Spleen (tissue), 11 donors: ENCODE results near the gene UBE2E2. TPM values are rescaled to one million over a fixed set of nuclear protein-coding genes. Genes with fewer than 3 reads are reported as not detected.

ENCODE experiments used
- DNase-seq: peaks from one replicate; pipeline ENCODE4 v3.0.0-alpha.2; 2020
- H3K27ac ChIP-seq, 8 donors: fragments of 200-600 bp; sonication (generic) in 7 of 8; 1 replicate in 4 of 8; 2 replicates in 4 of 8; pipeline versions ENCODE4 v1.5.0 to v1.8.0; 2016 to 2021; ENCODE audit warnings: inconsistent platforms in 4 of 8, mild to moderate bottlenecking in 4 of 8, moderate library complexity in 1 of 8
- H3K27me3 ChIP-seq, 7 donors: fragments of 200-600 bp; sonication (generic) in 6 of 7; replicated peaks in 1 of 7; 1 replicate in 4 of 7; 2 replicates in 3 of 7; pipeline versions ENCODE4 v1.5.0 to v1.8.0; 2016 to 2021; ENCODE audit warnings: inconsistent platforms in 3 of 7, mild to moderate bottlenecking in 1 of 7
- H3K36me3 ChIP-seq, 6 donors: fragments of 200-600 bp; sonication (generic) in 5 of 6; 1 replicate in 4 of 6; 2 replicates in 2 of 6; pipeline versions ENCODE4 v1.5.0 to v1.8.0; 2016 to 2021; ENCODE audit warnings: inconsistent platforms in 2 of 6
- H3K4me1 ChIP-seq, 6 donors: fragments of 200-600 bp; sonication (generic) in 5 of 6; 1 replicate in 3 of 6; 2 replicates in 3 of 6; pipeline versions ENCODE4 v1.5.0 to v1.8.0; 2016 to 2021; ENCODE audit warnings: inconsistent platforms in 3 of 6
- H3K4me3 ChIP-seq, 8 donors: fragments of 200-600 bp; sonication (generic) in 7 of 8; 1 replicate in 4 of 8; 2 replicates in 4 of 8; pipeline versions ENCODE4 v1.5.0 to v1.8.0; 2016 to 2021; ENCODE audit warnings: inconsistent platforms in 4 of 8, mild to moderate bottlenecking in 4 of 8, moderate library complexity in 2 of 8
- H3K9me3 ChIP-seq, 8 donors: fragments of 200-600 bp; sonication (generic) in 7 of 8; 1 replicate in 4 of 8; 2 replicates in 4 of 8; pipeline versions ENCODE4 v1.5.0 to v1.8.0; 2016 to 2021; ENCODE audit warnings: inconsistent platforms in 4 of 8
- POLR2A ChIP-seq, 3 donors: fragments of 450-650 bp; IDR thresholded peaks; one replicate each; pipeline ENCODE4 v1.5.1; 2017; ENCODE audit warnings: antibody characterized with exemption in 3 of 3, mild to moderate bottlenecking in 1 of 3
- POLR2AphosphoS5 ChIP-seq, 3 donors: sonication (generic); formaldehyde crosslinking; IDR thresholded peaks; one replicate each; pipeline ENCODE4 v1.5.1; 2017; ENCODE audit warnings: antibody characterized with exemption in 3 of 3
- WGBS, 5 donors: extraction: QIAGEN DNeasy Blood & Tissue Kit in 3 of 5; methylation state at CpG; one replicate each; pipeline versions ENCODE4 v1.1.5 to v1.1.7; 2013 to 2018; 5-methylcytosine and 5-hydroxymethylcytosine counted together
- intact Hi-C: fragments of 100-400 bp; cut with DNase I; formaldehyde crosslinking; loops from one replicate; pipeline ENCODE4 v1.15.0; 2023; ENCODE audit warnings: low total_unique reads
- polyA plus RNA-seq, 3 donors: library from polyadenylated mRNA; stranded (reverse); fragments of 200-250 nt; gene quantifications; one replicate each; pipeline ENCODE4 v1.2.1, GENCODE V29; 2013
- total RNA-seq, 7 donors: library from RNA; depleted of rRNA in 3 of 7; stranded (reverse); fragments of >200 nt in 3 of 7; fragmentation: NEBNext Ultra II Directional in 4 of 7; extraction: Animal tissue kit (Norgen Biotek cat#: 25700) in 4 of 7; gene quantifications; one replicate each; pipeline versions ENCODE4 v1.1.0 to v1.2.1, GENCODE V29; 2016 to 2021
- TF ChIP-seq, protein P1 (sequence below), 11 experiments: fragments of 200-600 bp in 7 of 11; fragments of 450-650 bp in 4 of 11; sonication (generic) in 4 of 11; IDR thresholded peaks in 8 of 11; conservative IDR thresholded peaks in 3 of 11; 1 replicate in 7 of 11; 2 replicates in 4 of 11; pipeline versions ENCODE4 v1.4.0 to v1.8.0; 2016 to 2021; ENCODE audit warnings: antibody characterized with exemption in 11 of 11, inconsistent platforms in 4 of 11, mild to moderate bottlenecking in 1 of 11
- donor health status: healthy with polysubstance abuse.
- donor health status: DM: no; HTN: no; CAD: no; lungs with moderate emphysema.
- donor health status: DM: no; HTN: no; CAD: no.
- donor health status: Bipolar disorder and iron deficiency.
- donor health status: healthy.
- donor health status: DM: no; HTN: no; CAD: no.
- donor health status: DM: yes; HTN: yes; CAD: no.

UBE2E2 gene
- total and polyA plus RNA-seq, 10 donors = 27.9 to 87.6 (median 41.2) TPM

DNA sequence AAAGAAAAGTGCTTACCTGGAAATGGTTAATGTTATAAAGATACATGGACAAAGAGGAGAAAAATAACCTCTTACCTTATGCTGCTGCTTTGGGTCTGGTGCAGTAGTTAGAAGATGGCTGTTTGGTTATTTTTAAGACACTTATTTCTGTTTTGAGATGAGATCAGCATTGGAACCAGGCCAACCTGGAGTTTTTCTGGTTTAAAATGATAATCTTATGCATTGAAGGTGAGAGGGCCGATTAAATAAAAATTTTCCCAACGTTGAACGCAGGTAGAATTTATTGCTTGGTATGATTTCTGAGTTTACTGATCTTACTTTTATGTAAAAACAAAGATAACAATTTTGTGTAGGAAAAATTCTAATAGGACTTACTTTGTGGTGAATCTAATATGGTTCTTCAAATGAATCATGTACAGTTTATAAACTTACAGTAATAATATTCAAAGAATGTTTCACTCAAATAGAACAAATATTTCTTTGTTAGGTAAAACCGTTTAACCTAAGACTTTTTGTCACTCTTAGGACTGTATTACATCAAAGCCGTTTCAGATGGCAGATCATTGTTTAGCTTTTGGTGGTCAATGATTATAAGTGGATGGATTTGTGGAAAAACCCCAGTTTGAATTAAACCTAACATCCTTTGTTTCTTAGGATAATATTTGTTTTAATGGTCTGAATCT is 14.9 kb downstream of the UBE2E2 start:
- 73 to 91% (median 83%) methylated on average over 5 of the region's 5 CpGs for WGBS, 5 donors
- H3K9me3 ChIP-seq = peaks cover 0 to 9% (median 0%) of the 10 kb centered on the region in 8 donors
- H3K27ac ChIP-seq = no peak overlapping the region
- H3K27me3 ChIP-seq = no peaks in the 10 kb centered on the region
- H3K4me1 ChIP-seq = peaks cover 0 to 37% (median 12%) of the 10 kb centered on the region in 6 donors
- intact Hi-C loops = no loop called here
- H3K36me3 ChIP-seq = no peaks in the 10 kb centered on the region
- no peak for TF ChIP-seq POLR2AphosphoS5 (IDR thresholded peaks at IDR 0.05)
- TF ChIP-seq, protein P1, sequence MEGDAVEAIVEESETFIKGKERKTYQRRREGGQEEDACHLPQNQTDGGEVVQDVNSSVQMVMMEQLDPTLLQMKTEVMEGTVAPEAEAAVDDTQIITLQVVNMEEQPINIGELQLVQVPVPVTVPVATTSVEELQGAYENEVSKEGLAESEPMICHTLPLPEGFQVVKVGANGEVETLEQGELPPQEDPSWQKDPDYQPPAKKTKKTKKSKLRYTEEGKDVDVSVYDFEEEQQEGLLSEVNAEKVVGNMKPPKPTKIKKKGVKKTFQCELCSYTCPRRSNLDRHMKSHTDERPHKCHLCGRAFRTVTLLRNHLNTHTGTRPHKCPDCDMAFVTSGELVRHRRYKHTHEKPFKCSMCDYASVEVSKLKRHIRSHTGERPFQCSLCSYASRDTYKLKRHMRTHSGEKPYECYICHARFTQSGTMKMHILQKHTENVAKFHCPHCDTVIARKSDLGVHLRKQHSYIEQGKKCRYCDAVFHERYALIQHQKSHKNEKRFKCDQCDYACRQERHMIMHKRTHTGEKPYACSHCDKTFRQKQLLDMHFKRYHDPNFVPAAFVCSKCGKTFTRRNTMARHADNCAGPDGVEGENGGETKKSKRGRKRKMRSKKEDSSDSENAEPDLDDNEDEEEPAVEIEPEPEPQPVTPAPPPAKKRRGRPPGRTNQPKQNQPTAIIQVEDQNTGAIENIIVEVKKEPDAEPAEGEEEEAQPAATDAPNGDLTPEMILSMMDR (IDR thresholded peaks at IDR 0.05 in 8 of 11, conservative IDR thresholded peaks at IDR 0.05 in 3 of 11) = no peak
- no peak for TF ChIP-seq POLR2A (IDR thresholded peaks at IDR 0.05)
- no peak for DNase-seq
- no peak overlapping the region for H3K4me3 ChIP-seq

DNA sequence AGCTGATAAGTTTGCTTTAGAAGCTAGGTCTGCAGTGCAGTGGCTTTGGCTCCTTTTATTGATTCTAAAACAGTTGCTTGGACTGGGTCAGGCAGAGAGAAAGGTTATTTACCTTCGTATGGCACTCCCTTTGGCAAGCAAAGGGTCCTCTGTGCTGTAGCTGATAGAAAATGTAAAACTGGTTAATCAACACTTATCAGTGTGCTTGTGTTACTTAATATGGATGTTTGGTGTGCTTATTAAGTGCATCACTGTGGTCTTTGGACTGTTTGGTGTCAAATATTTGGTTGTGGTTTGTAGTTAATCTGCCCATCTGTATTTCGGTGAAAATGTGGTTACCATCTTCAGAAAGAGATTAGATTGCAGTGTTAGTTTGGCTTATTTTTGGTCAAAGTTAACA is 16.0 kb downstream of the UBE2E2 start:
- Histone ChIP-seq H3K27me3 (no peaks in the 10 kb centered on the region), H3K4me3 (no peak overlapping the region), H3K36me3 (no peaks in the 10 kb centered on the region), H3K9me3 (peaks cover 0 to 13% (median 7%) of the 10 kb centered on the region in 8 donors), H3K4me1 (peaks cover 0 to 37% (median 12%) of the 10 kb centered on the region in 6 donors), H3K27ac (no peak overlapping the region)
- TF ChIP-seq, protein P1 (IDR thresholded peaks at IDR 0.05 in 8 of 11, conservative IDR thresholded peaks at IDR 0.05 in 3 of 11) = no peak
- no peak for TF ChIP-seq POLR2A (IDR thresholded peaks at IDR 0.05)
- TF ChIP-seq POLR2AphosphoS5 (IDR thresholded peaks at IDR 0.05) = no peak
- intact Hi-C loops = no loop called here
- DNase-seq = no peak
- WGBS, 5 donors = 31 to 52% (median 48%) methylated on average over 2 of the region's 2 CpGs

DNA sequence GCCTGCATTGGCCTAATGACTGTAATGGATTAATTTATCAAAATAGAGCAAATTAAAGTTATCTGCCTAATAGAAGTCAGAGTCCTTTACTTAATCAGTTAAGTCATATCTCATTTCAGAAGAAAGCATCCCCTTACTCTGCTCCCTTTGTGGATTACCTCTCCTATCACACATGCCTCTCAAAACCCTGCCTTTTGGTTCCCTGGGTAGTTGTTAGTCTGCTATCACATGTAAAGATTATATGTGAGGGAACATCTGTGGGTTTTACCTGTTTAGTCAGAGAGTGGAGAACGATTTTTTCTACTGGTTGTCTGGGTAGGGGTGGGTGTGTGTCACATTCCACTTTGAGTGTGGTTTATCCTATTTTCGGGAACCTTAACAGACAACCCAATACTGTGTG is 16.4 kb downstream of the UBE2E2 start:
- WGBS, 5 donors = 55 to 79% (median 70%) methylated on average over 2 of the region's 2 CpGs

DNA sequence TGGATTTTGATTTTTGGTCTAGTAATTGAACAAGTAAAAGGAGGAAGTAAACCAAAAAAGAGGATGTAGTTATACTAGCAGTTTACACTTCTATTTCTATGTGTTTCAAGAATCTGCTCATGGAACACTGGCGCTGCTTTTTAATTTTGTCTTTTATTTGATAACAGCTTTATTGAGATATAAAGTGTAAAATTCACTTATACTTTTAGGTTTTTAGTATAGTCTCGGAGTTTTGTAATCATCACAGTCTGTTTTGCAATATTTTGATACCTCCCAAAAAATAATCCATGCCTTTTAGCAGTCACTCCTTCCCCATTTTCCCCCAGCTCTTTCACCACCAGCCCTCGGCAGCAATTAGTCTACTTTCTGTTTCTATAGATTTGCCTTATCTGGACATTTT is 18.0 kb downstream of the UBE2E2 start:
- peak overlapping the region in 5 of 8 donors; percentile 8 to 52 (median 22) for H3K4me3 ChIP-seq
- H3K4me1 ChIP-seq = peaks cover 0 to 37% (median 12%) of the 10 kb centered on the region in 6 donors
- no peaks in the 10 kb centered on the region for H3K27me3 ChIP-seq
- DNase-seq = no peak
- H3K9me3 ChIP-seq = peaks cover 0 to 15% (median 8%) of the 10 kb centered on the region in 8 donors
- H3K36me3 ChIP-seq = no peaks in the 10 kb centered on the region
- intact Hi-C loops = no loop called here
- peak overlapping the region in 6 of 8 donors; percentile 3 to 72 (median 61) for H3K27ac ChIP-seq
- 33 to 58% (median 45%) methylated on average over 3 of the region's 3 CpGs for WGBS, 5 donors
- TF ChIP-seq POLR2AphosphoS5 (IDR thresholded peaks at IDR 0.05) (no peak), POLR2A (IDR thresholded peaks at IDR 0.05) (no peak)

More for the DNA sequence above, 16.4 kb downstream of the UBE2E2 start:
- DNase-seq = no peak
- Histone ChIP-seq H3K4me1 (peaks cover 0 to 37% (median 12%) of the 10 kb centered on the region in 6 donors), H3K4me3 (no peak overlapping the region), H3K27me3 (no peaks in the 10 kb centered on the region), H3K27ac (no peak overlapping the region), H3K9me3 (peaks cover 0 to 14% (median 8%) of the 10 kb centered on the region in 8 donors), H3K36me3 (no peaks in the 10 kb centered on the region)
- TF ChIP-seq POLR2A (IDR thresholded peaks at IDR 0.05) = no peak
- intact Hi-C loops = no loop called here

DNA sequence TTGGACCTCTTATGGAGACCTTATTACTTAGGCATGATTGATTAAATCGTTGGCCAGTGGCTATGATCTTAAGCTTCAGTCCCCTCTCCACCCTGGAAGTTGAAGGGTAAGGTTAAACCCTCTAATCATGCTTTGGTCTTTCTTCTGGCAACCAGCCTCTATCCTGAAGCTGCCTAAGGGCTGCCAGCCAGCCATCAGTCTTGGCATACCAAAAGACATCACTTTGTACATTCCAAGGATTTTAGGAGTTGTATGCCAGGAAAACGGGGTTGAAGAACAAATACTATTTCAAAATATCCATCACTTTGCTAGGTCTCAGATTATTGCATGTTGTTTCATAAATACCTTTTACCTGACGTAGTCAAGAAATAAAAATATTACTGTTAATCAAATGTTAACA is 28.9 kb downstream of the UBE2E2 start:
- no peak for DNase-seq
- no peak for TF ChIP-seq POLR2AphosphoS5 (IDR thresholded peaks at IDR 0.05)
- TF ChIP-seq, protein P1 (IDR thresholded peaks at IDR 0.05 in 8 of 11, conservative IDR thresholded peaks at IDR 0.05 in 3 of 11) = no peak
- TF ChIP-seq POLR2A (IDR thresholded peaks at IDR 0.05) = no peak
- Histone ChIP-seq H3K9me3 (peaks cover 0 to 9% (median 0%) of the 10 kb centered on the region in 8 donors), H3K36me3 (no peaks in the 10 kb centered on the region), H3K4me3 (no peak overlapping the region), H3K27me3 (no peaks in the 10 kb centered on the region), H3K4me1 (peaks cover 0 to 21% (median 0%) of the 10 kb centered on the region in 6 donors), H3K27ac (no peak overlapping the region)
- intact Hi-C loops = no loop called here
- WGBS, 5 donors = 78 to 86% (median 85%) methylated on average over 3 of the region's 3 CpGs
